K562 (cell line): ENCODE results near the gene MAU2. TPM values are rescaled to one million over a fixed set of nuclear protein-coding genes. Genes with fewer than 3 reads are reported as not detected.

Source experiments
- DEAF1 ChIP-seq: fragments of 450-650 bp; formaldehyde crosslinking; IDR thresholded peaks from 2 replicates; pipeline ENCODE4 v1.4.0; 2020; ENCODE audit warnings: mild to moderate bottlenecking, moderate library complexity
- E2F4 ChIP-seq: sonication (generic); formaldehyde crosslinking; IDR thresholded peaks from 2 replicates; pipeline ENCODE4 v1.8.0; 2022; ENCODE audit warnings: mild to moderate bottlenecking, low read depth, missing genetic modification reagents
- EP300 ChIP-seq: IDR thresholded peaks from 2 replicates; pipeline ENCODE4 v1.6.1; 2012; ENCODE audit warnings: low read length, improper control_type of control experiment
- ETS1 ChIP-seq: conservative IDR thresholded peaks from 2 replicates; pipeline ENCODE4 v1.6.1; 2011; ENCODE audit warnings: low read depth, mild to moderate bottlenecking, low read length; ENCODE audit not compliant: control insufficient read depth
- FOXA3 ChIP-seq, 2 experiments: fragments of 450-650 bp in 1 of 2; sonication (generic) in 1 of 2; formaldehyde crosslinking; IDR thresholded peaks in 1 of 2; conservative IDR thresholded peaks in 1 of 2; 2 replicates each; pipeline versions ENCODE4 v1.4.0 to v1.8.0; 2020 to 2022; ENCODE audit warnings: mild to moderate bottlenecking in 2 of 2, missing genetic modification reagents in 1 of 2
- NR2C1 ChIP-seq, 2 experiments: fragments of 450-650 bp; IDR thresholded peaks; 2 replicates each; pipeline ENCODE4 v1.6.1; 2017; ENCODE audit warnings: mild to moderate bottlenecking in 2 of 2, antibody characterized with exemption in 1 of 2, inconsistent platforms in 1 of 2, missing compliant biosample characterization in 1 of 2, missing genetic modification characterization in 1 of 2
- NR2C2 ChIP-seq, 2 experiments: fragments of 200-800 bp in 1 of 2; sonication (Bioruptor generic) in 1 of 2; sonication (generic) in 1 of 2; formaldehyde crosslinking in 1 of 2; IDR thresholded peaks; 2 replicates each; pipeline versions ENCODE4 v1.6.1 to v1.8.0; 2016 to 2022; ENCODE audit warnings: mild to moderate bottlenecking in 1 of 2, missing compliant biosample characterization in 1 of 2, missing genetic modification characterization in 1 of 2, missing genetic modification reagents in 1 of 2
- NRF1 ChIP-seq, 2 experiments: fragments of 450-650 bp; IDR thresholded peaks in 1 of 2; conservative IDR thresholded peaks in 1 of 2; 2 replicates each; pipeline ENCODE4 v1.6.1; 2014; ENCODE audit warnings: mild to moderate bottlenecking in 2 of 2
- POLR2A ChIP-seq: fragments of 450-650 bp; conservative IDR thresholded peaks from 2 replicates; pipeline ENCODE4 v1.6.1; 2016
- POLR2G ChIP-seq: fragments of 200-400 bp; formaldehyde crosslinking; IDR thresholded peaks from 2 replicates; pipeline ENCODE4 v1.6.1; 2017; ENCODE audit warnings: low read depth, mild to moderate bottlenecking, antibody characterized with exemption, low read length, moderate library complexity
- PRDM10 ChIP-seq: fragments of 450-650 bp; IDR thresholded peaks from 2 replicates; pipeline ENCODE4 v1.6.1; 2018; ENCODE audit not compliant: partially characterized antibody
- RBM17 ChIP-seq: fragments of 200-400 bp; formaldehyde crosslinking; IDR thresholded peaks from 2 replicates; pipeline ENCODE4 v1.6.1; 2017; ENCODE audit warnings: low read depth, mild to moderate bottlenecking, low read length, borderline replicate concordance
- RHOXF2B ChIP-seq: fragments of 250-450 bp; sonication (Bioruptor Pico); conservative IDR thresholded peaks from 2 replicates; pipeline ENCODE4 v1.5.1; 2021
- SMAD1 ChIP-seq: fragments of 150-350 bp; IDR thresholded peaks from 2 replicates; pipeline ENCODE4 v1.6.1; 2014; ENCODE audit warnings: low read length, low read depth; ENCODE audit not compliant: partially characterized antibody
- SOX6 ChIP-seq: fragments of 450-650 bp; IDR thresholded peaks from 2 replicates; pipeline ENCODE4 v1.6.1; 2014; ENCODE audit warnings: mild to moderate bottlenecking
- TCF3 ChIP-seq: sonication (generic); formaldehyde crosslinking; IDR thresholded peaks from 2 replicates; pipeline ENCODE4 v1.4.0; 2020; ENCODE audit warnings: mild to moderate bottlenecking, missing genetic modification reagents
- ZFX ChIP-seq: sonication (generic); formaldehyde crosslinking; IDR thresholded peaks from 2 replicates; pipeline ENCODE4 v1.8.0; 2022; ENCODE audit warnings: mild to moderate bottlenecking, missing genetic modification reagents, moderate library complexity
- polyA plus RNA-seq, 8 experiments: library from polyadenylated mRNA; depleted of rRNA in 4 of 8; stranded (reverse) in 5 of 8; unstranded in 3 of 8; fragments of >200 nt; fragmentation: Nextera tagmentation in 2 of 8; fragmentation: Illumina TruSeq in 1 of 8; extraction: Ambion mirVana in 2 of 8; extraction: Trizol in 1 of 8; gene quantifications; 2 replicates each; pipeline versions ENCODE4 v1.2.1 to v1.2.3, GENCODE V29; 2011 to 2014; ENCODE audit warnings: inconsistent platforms in 1 of 8, missing spikeins in 1 of 8
- total RNA-seq, 7 experiments: library from RNA; depleted of rRNA in 6 of 7; stranded (reverse); fragments of >200 nt in 6 of 7; fragmentation: Illumina TruSeq in 2 of 7; extraction: Trizol in 2 of 7; gene quantifications; 2 replicates each; pipeline versions ENCODE4 v1.2.1 to v1.2.3, GENCODE V29; 2011 to 2021; ENCODE audit warnings: low replicate concordance in 1 of 7

MAU2 gene
- total and polyA plus RNA-seq, 9 of the 15 experiments (the other 6 are each of a cell fraction or from before 2014, with no cell fraction given) = 1.2 to 48.1 (median 19.4) TPM

GRCh38 chr19:19385131-19385895 lies 64.7 kb downstream of the MAU2 start (continued):
- TF ChIP-seq DEAF1 (CRISPR knock-in tag) (no peak), E2F4 (CRISPR knock-in tag) (peak; percentile 50; the same call in 1 of the 2 replicates), ETS1 (0 out of 2 replicates have a peak, but pooled peaks have one; percentile 35), ZFX (CRISPR knock-in tag) (peak; percentile 98), NRF1 (conservative IDR thresholded peaks at IDR 0.05 in 1 of 2, IDR thresholded peaks at IDR 0.05 in 1 of 2) (peak; percentile 93 to 94), POLR2G (peak; percentile 91), SMAD1 (peak; percentile 30), RBM17 (no peak), PRDM10 (peak; percentile 75), NR2C2 (CRISPR knock-in tag; IDR thresholded peaks at IDR 0.05) (no peak), NR2C2 (tag; IDR thresholded peaks at IDR 0.05) (peak; percentile 58; the same call in 1 of the 2 replicates), SOX6 (peak; percentile 21; the same call in 1 of the 2 replicates), RHOXF2B (CRISPR knock-in tag) (no peak), FOXA3 (CRISPR knock-in tag; conservative IDR thresholded peaks at IDR 0.05 in 1 of 2, IDR thresholded peaks at IDR 0.05 in 1 of 2) (no peak), EP300 (no peak; the same call in 1 of the 2 replicates), TCF3 (CRISPR knock-in tag) (peak; percentile 14; the same call in 1 of the 2 replicates), NR2C1 (IDR thresholded peaks at IDR 0.05) (no peak), NR2C1 (tag; IDR thresholded peaks at IDR 0.05) (peak; percentile 44; the same call in 1 of the 2 replicates), POLR2A (peak; percentile 89)
